T-helper 17 cell (primary cell): ENCODE results near the gene TBATA. TPM values are rescaled to one million over a fixed set of nuclear protein-coding genes. Genes with fewer than 3 reads are reported as not detected.

Source experiments
- ATAC-seq: fragments of 150-1000 bp; cut with Tn5 transposase; 2 replicates; pipeline ENCODE4 v1.10.0; 2021; ENCODE audit warnings: mild to moderate bottlenecking, moderate library complexity
- DNase-seq, 3 donors: peaks; one replicate each; pipeline versions ENCODE4 v3.0.0 to v3.0.0-alpha.2; 2020 to 2021
- H3K9me3 ChIP-seq: one replicate; pipeline ENCODE4 v1.7.0; 2013; ENCODE audit warnings: low read length, mild to moderate bottlenecking; ENCODE audit not compliant: control insufficient read depth, poor library complexity, severe bottlenecking
- H3K27ac Mint-ChIP-seq: one replicate; pipeline ENCODE4 v1.8.0; 2022; ENCODE audit warnings: mild to moderate bottlenecking, moderate library complexity, mixed read lengths
- H3K27me3 Mint-ChIP-seq: one replicate; pipeline ENCODE4 v1.8.0; 2022; ENCODE audit warnings: mixed read lengths
- H3K36me3 Mint-ChIP-seq: one replicate; pipeline ENCODE4 v1.8.0; 2022; ENCODE audit warnings: low read depth, mixed read lengths
- H3K4me1 Mint-ChIP-seq: one replicate; pipeline ENCODE4 v1.8.0; 2022; ENCODE audit warnings: mild to moderate bottlenecking, mixed read lengths
- H3K4me3 Mint-ChIP-seq: one replicate; pipeline ENCODE4 v1.8.0; 2022; ENCODE audit warnings: mild to moderate bottlenecking, moderate library complexity, mixed read lengths
- total RNA-seq, 4 donors: library from RNA in 2 of 4; stranded (reverse) in 2 of 4; gene quantifications; one replicate each; pipeline ENCODE4 v1.2.3 and lab custom pipeline; 2022 to 2026

TBATA gene
- total RNA-seq, 2 donors from 2014 or later, result not detected

- DNase-seq (no peak), ATAC-seq (no peak)
- Mint-ChIP-seq H3K36me3 (peaks cover 2% of the 10 kb centered on the region), H3K4me3 (no peak overlapping the region), H3K27ac (no peak overlapping the region), H3K4me1 (peaks cover 7% of the 10 kb centered on the region), H3K27me3 (peaks cover 18% of the 10 kb centered on the region)
- H3K9me3 ChIP-seq, result no peaks in the 10 kb centered on the region
These were observed 37.8 kb downstream of the TBATA start for GRCh38 chr10:70747192-70747965.

DNA sequence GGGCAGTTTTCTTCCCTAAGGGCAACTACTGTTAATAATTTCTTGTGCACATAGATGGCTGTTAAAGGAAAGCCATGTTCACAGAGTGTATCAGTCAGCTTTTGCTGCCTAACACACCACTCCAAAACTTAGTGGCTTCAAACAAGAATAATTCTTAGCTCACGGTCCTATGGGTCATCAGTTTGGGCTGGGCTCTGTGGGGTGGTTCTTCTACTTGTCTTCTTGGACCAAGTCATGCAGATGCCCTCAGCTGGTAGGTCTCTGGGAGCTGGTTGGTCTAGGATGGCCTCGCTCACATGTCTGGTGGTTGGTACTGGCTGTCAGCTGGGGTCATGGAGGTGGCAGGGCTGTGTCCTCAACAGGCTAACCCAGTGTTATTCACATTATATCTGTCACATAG, 39.6 kb downstream of the TBATA start:
- H3K36me3 Mint-ChIP-seq, result peaks cover 2% of the 10 kb centered on the region
- ATAC-seq, result no peak
- peaks cover 18% of the 10 kb centered on the region for H3K27me3 Mint-ChIP-seq
- no peaks in the 10 kb centered on the region for H3K9me3 ChIP-seq
- no peak overlapping the region for H3K4me3 Mint-ChIP-seq
- no peak for DNase-seq
- peaks cover 7% of the 10 kb centered on the region for H3K4me1 Mint-ChIP-seq
- H3K27ac Mint-ChIP-seq, result no peak overlapping the region

- DNase-seq (no peak), ATAC-seq (no peak)
- H3K9me3 ChIP-seq, result no peaks in the 10 kb centered on the region
- Mint-ChIP-seq H3K27me3 (peaks cover 18% of the 10 kb centered on the region), H3K36me3 (peaks cover 2% of the 10 kb centered on the region), H3K4me1 (peaks cover 7% of the 10 kb centered on the region), H3K27ac (no peak overlapping the region), H3K4me3 (no peak overlapping the region)
These were observed 40.5 kb downstream of the TBATA start for GRCh38 chr10:70744617-70745143.

GRCh38 chr10:70743879-70744278, 41.3 kb downstream of the TBATA start:
- Mint-ChIP-seq H3K4me1 (peaks cover 5% of the 10 kb centered on the region), H3K4me3 (no peak overlapping the region), H3K27me3 (peaks cover 14% of the 10 kb centered on the region), H3K27ac (no peak overlapping the region), H3K36me3 (peaks cover 2% of the 10 kb centered on the region)
- H3K9me3 ChIP-seq, result no peaks in the 10 kb centered on the region
- DNase-seq (no peak), ATAC-seq (no peak)

DNA sequence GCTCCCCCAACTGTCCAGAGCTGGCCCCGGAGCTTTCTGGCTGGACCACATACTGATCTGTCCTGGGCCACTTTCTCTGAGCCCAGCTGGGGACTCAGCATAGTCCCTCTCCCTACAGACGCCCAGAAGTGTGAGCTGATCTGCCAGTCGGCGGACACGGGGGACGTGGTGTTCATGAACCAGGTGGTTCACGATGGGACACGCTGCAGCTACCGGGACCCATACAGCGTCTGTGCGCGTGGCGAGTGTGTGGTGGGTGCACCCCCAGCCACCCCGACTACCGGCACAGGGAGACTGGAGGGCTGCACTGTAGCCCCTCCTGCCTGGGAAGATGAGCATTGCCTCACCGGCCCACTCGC, 41.8 kb downstream of the TBATA start:
- no peaks in the 10 kb centered on the region for H3K9me3 ChIP-seq
- Mint-ChIP-seq H3K27me3 (peaks cover 14% of the 10 kb centered on the region), H3K36me3 (peaks cover 2% of the 10 kb centered on the region), H3K4me3 (no peak overlapping the region), H3K27ac (no peak overlapping the region), H3K4me1 (peaks cover 5% of the 10 kb centered on the region)
- no peak for DNase-seq
- ATAC-seq, result no peak

- ATAC-seq (no peak), DNase-seq (no peak)
- H3K4me3 Mint-ChIP-seq, result no peak overlapping the region
- H3K27me3 Mint-ChIP-seq, result peaks cover 14% of the 10 kb centered on the region
- peaks cover 5% of the 10 kb centered on the region for H3K4me1 Mint-ChIP-seq
- no peak overlapping the region for H3K27ac Mint-ChIP-seq
- H3K9me3 ChIP-seq, result no peaks in the 10 kb centered on the region
- H3K36me3 Mint-ChIP-seq, result peaks cover 2% of the 10 kb centered on the region
These were observed 42.4 kb downstream of the TBATA start for GRCh38 chr10:70742537-70743429.

- H3K9me3 ChIP-seq, result no peaks in the 10 kb centered on the region
- Mint-ChIP-seq H3K27ac (no peak overlapping the region), H3K4me3 (no peak overlapping the region), H3K27me3 (peaks cover 13% of the 10 kb centered on the region), H3K36me3 (no peaks in the 10 kb centered on the region), H3K4me1 (peaks cover 3% of the 10 kb centered on the region)
- ATAC-seq (no peak), DNase-seq (no peak)
These were observed 44.5 kb downstream of the TBATA start for GRCh38 chr10:70740406-70741288.

GRCh38 chr10:70738761-70739121, 46.4 kb downstream of the TBATA start:
- no peaks in the 10 kb centered on the region for H3K9me3 ChIP-seq
- DNase-seq (no peak), ATAC-seq (no peak)
- Mint-ChIP-seq H3K4me3 (no peak overlapping the region), H3K36me3 (no peaks in the 10 kb centered on the region), H3K27ac (no peak overlapping the region), H3K27me3 (peaks cover 4% of the 10 kb centered on the region), H3K4me1 (peaks cover 3% of the 10 kb centered on the region)

DNA sequence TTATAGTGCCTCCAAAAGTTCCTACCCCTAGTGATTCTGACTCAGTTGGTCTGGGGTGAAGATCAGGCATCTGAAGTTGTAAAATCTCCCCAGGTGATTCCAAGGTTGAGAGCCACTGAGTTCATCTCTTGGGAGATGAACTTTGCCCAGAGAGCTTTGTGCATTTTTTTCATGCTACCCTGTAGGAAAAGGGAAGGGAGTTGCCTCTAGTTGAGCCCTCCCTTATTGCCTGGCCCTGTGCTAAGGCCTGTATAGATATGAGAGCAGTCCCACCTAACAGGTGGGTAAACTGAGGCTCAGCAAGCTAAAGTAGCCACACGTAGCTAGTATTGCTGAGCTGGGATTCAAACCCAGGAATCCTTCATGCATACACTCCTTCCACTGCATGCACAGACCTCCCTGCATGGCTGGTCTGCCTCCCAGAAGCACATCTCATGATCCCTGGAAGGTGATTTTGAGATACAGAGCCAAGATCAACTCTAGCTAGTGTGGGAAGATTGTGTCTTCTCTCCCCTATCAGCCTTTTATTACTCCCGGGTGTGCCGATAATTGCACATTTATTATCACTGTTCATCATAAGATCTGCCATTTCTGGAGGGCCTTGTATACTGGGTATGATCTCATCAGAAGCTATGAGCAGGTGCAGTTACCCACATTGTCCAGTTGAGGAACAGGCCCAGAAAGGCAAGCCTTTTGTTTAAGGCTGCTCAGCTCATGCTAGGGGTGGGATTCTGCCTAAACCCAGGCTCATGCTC, 47.0 kb downstream of the TBATA start:
- Mint-ChIP-seq H3K27ac (no peak overlapping the region), H3K4me3 (no peak overlapping the region), H3K4me1 (peaks cover 3% of the 10 kb centered on the region), H3K27me3 (peaks cover 4% of the 10 kb centered on the region), H3K36me3 (no peaks in the 10 kb centered on the region)
- ATAC-seq, result no peak
- DNase-seq, result no peak
- H3K9me3 ChIP-seq, result no peaks in the 10 kb centered on the region

- H3K27ac Mint-ChIP-seq, result no peak overlapping the region
- H3K4me3 Mint-ChIP-seq, result no peak overlapping the region
- H3K9me3 ChIP-seq, result no peaks in the 10 kb centered on the region
- no peaks in the 10 kb centered on the region for H3K36me3 Mint-ChIP-seq
- H3K4me1 Mint-ChIP-seq, result no peaks in the 10 kb centered on the region
- DNase-seq (no peak), ATAC-seq (no peak)
- peaks cover 4% of the 10 kb centered on the region for H3K27me3 Mint-ChIP-seq
These were observed 47.9 kb downstream of the TBATA start for GRCh38 chr10:70737250-70737649.

DNA sequence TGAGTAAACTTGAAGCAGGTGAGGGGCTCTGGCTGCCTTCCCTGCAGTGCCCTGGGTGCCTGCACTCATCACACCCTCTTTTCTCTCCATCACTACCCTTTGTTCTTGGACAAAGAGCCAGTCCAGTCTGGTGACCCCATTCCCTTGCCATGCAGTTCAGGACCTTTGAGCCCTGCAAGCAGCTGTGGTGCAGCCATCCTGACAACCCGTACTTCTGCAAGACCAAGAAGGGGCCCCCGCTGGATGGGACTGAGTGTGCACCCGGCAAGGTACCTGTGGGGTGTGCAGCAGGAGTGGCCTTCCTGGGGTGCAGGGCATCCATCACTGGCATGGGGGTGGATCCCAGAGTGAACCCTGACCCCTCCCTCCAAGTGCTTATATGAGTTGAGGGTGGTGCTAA, 48.7 kb downstream of the TBATA start:
- no peak for DNase-seq
- Mint-ChIP-seq H3K36me3 (no peaks in the 10 kb centered on the region), H3K4me1 (peaks cover 2% of the 10 kb centered on the region), H3K4me3 (no peak overlapping the region), H3K27ac (no peak overlapping the region), H3K27me3 (peaks cover 4% of the 10 kb centered on the region)
- no peak for ATAC-seq
- H3K9me3 ChIP-seq, result no peaks in the 10 kb centered on the region

GRCh38 chr10:70735161-70735560, 50.0 kb downstream of the TBATA start:
- DNase-seq, result no peak
- Mint-ChIP-seq H3K27ac (no peak overlapping the region), H3K36me3 (no peaks in the 10 kb centered on the region)

More at GRCh38 chr10:70735161-70735560, 50.0 kb downstream of the TBATA start:
- no peaks in the 10 kb centered on the region for H3K9me3 ChIP-seq
- Mint-ChIP-seq H3K27me3 (peaks cover 4% of the 10 kb centered on the region), H3K4me1 (peaks cover 2% of the 10 kb centered on the region), H3K4me3 (no peak overlapping the region)
- no peak for ATAC-seq
